ENCODE measurements around the gene POMGNT1.

POMGNT1 gene

DNA sequence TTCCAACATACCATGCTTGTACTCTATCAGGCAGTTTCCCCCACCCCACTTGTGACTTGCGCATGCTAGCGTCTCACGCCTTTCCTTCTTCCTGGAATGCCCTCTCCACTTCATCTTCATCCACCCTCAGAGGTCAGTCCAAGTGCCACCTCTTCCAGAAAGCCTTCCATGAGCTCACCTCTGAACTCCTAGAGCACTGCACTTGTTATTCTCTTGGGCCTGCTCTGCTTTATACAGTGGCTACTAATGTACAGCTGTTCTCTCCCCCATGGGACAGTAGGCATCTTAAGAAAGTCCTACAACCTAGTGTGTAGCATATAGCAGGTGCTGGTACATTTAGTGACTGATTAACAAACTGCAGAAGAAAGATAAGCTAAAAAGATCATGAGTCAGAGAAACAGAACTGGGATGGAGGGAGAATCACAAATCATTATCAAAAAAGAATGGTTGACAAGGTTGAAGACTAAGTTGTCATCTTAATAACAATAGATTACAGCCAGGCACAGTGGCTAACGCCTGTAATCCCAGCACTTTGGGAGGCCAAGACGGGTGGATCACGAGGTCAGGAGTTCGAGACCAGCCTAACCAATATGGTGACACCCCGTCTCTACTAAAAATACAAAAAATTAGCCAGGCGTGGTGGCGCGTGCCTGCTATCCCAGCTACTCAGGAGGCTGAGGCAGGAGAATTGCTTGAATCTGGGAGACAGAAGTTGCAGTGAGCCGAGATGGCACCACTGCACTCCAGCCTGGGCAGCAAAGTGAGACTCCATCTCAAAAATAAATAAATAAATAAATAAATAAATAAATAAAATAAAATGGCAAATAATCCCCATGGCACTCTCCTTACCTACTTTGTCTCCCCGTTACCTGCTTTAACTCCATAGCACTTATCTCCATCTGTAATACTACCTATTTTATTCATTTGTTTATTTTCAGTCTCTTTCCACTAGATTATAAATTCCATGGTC is 39.6 kb downstream of the POMGNT1 start:
- Histone ChIP-seq H3K4me3 (ENCODE audit: low read length) (no peak overlapping the region), H3K79me2 (ENCODE audit: low read length) (no peaks in the 10 kb centered on the region), H3K27ac (ENCODE audit: low read length) (no peak overlapping the region), H3K27me3 (ENCODE audit: low read depth, low read length) (0 out of 2 replicates have a peak, but pooled peaks cover 4% of the 10 kb centered on the region), H3K9ac (ENCODE audit: low read length) (no peak overlapping the region), H4K20me1 (ENCODE audit: insufficient read depth, low read length) (no peaks in the 10 kb centered on the region), H3K4me1 (ENCODE audit: low read length) (no peaks in the 10 kb centered on the region; the same call in 1 of the 2 replicates), H2AFZ (ENCODE audit: low read depth, low read length) (no peak overlapping the region), H3K9me3 (ENCODE audit: insufficient read depth, low read length) (no peaks in the 10 kb centered on the region), H3K4me2 (ENCODE audit: low read length) (no peak overlapping the region), H3K36me3 (replicated peaks; ENCODE audit: low read depth, low read length) (no peaks in the 10 kb centered on the region)
- TF ChIP-seq EZH2phosphoT487 (IDR thresholded peaks at IDR 0.05; ENCODE audit: low read depth) (no peak), CTCF (IDR thresholded peaks at IDR 0.05; ENCODE audit: low read depth, low read length) (no peak)

DNA sequence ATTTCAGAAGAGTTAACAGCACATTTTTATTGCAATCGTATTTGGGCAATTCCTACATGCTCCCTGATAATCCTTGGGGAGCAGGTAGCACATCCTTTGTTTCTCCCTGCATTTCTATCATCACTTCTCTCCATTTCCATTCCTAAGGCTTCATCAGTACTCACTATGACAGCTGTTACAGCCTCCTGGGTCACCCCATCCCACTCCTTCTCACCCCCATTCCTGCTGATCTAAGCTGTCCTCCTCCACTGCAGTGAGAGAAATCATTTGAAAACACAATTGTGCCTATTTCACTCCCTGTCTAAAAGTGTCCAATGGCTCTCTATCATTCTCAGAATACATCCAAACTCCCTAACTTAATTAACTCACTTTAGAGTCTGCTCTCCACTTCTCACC is 40.3 kb downstream of the POMGNT1 start:
- Histone ChIP-seq H3K36me3 (replicated peaks; ENCODE audit: low read depth, low read length) (no peaks in the 10 kb centered on the region), H3K4me2 (ENCODE audit: low read length) (no peak overlapping the region), H3K4me3 (ENCODE audit: low read length) (no peak overlapping the region), H4K20me1 (ENCODE audit: insufficient read depth, low read length) (no peaks in the 10 kb centered on the region), H3K9ac (ENCODE audit: low read length) (no peak overlapping the region), H3K79me2 (ENCODE audit: low read length) (no peaks in the 10 kb centered on the region), H2AFZ (ENCODE audit: low read depth, low read length) (no peak overlapping the region), H3K9me3 (ENCODE audit: insufficient read depth, low read length) (no peaks in the 10 kb centered on the region), H3K27me3 (ENCODE audit: low read depth, low read length) (no peaks in the 10 kb centered on the region), H3K27ac (ENCODE audit: low read length) (no peak overlapping the region), H3K4me1 (ENCODE audit: low read length) (no peaks in the 10 kb centered on the region; the same call in 1 of the 2 replicates)
- TF ChIP-seq CTCF (IDR thresholded peaks at IDR 0.05; ENCODE audit: low read depth, low read length) (no peak), EZH2phosphoT487 (IDR thresholded peaks at IDR 0.05; ENCODE audit: low read depth) (no peak)

GRCh38 chr1:46153732-46154131 is 44.5 kb downstream of the POMGNT1 start:
- H3K4me2 ChIP-seq (ENCODE audit: low read length): no peak overlapping the region
- TF ChIP-seq CTCF (IDR thresholded peaks at IDR 0.05; ENCODE audit: low read depth, low read length): no peak
- no peak for TF ChIP-seq EZH2phosphoT487 (IDR thresholded peaks at IDR 0.05; ENCODE audit: low read depth)

DNA sequence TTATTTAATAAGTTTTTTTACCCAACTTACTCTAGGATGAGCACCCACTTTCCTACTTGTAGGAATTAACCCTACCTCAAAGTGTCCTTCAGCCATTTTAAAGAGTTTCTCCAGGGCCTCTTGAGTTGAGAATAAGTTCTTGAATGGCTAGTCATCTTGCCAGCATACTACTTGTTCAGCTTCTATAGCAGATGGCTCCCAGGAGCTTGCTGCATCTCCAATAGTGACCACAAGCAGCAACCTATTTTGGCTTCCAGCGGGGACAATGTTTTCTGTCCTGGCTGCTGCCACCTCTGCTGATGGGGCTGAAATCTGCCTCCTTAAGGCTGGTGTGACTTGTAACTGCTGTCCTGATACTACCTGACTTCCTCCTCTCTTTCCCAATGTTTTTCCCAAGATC is 45.0 kb downstream of the POMGNT1 start:
- Histone ChIP-seq H3K9me3 (ENCODE audit: insufficient read depth, low read length) (no peaks in the 10 kb centered on the region), H3K36me3 (replicated peaks; ENCODE audit: low read depth, low read length) (no peaks in the 10 kb centered on the region)

More at GRCh38 chr1:46153732-46154131, 44.5 kb downstream of the POMGNT1 start:
- Histone ChIP-seq H3K9ac (ENCODE audit: low read length) (no peak overlapping the region), H3K36me3 (replicated peaks; ENCODE audit: low read depth, low read length) (no peaks in the 10 kb centered on the region), H3K9me3 (ENCODE audit: insufficient read depth, low read length) (no peaks in the 10 kb centered on the region), H3K4me3 (ENCODE audit: low read length) (no peak overlapping the region), H3K79me2 (ENCODE audit: low read length) (no peaks in the 10 kb centered on the region), H3K4me1 (ENCODE audit: low read length) (no peaks in the 10 kb centered on the region; the same call in 1 of the 2 replicates), H3K27me3 (ENCODE audit: low read depth, low read length) (no peaks in the 10 kb centered on the region), H3K27ac (ENCODE audit: low read length) (no peak overlapping the region), H4K20me1 (ENCODE audit: insufficient read depth, low read length) (no peaks in the 10 kb centered on the region), H2AFZ (ENCODE audit: low read depth, low read length) (no peak overlapping the region)

More for the DNA sequence above, 45.0 kb downstream of the POMGNT1 start:
- no peak for TF ChIP-seq CTCF (IDR thresholded peaks at IDR 0.05; ENCODE audit: low read depth, low read length)
- TF ChIP-seq EZH2phosphoT487 (IDR thresholded peaks at IDR 0.05; ENCODE audit: low read depth): no peak
- Histone ChIP-seq H3K27me3 (ENCODE audit: low read depth, low read length) (no peaks in the 10 kb centered on the region), H3K79me2 (ENCODE audit: low read length) (no peaks in the 10 kb centered on the region), H3K4me3 (ENCODE audit: low read length) (no peak overlapping the region), H2AFZ (ENCODE audit: low read depth, low read length) (no peak overlapping the region), H3K4me1 (ENCODE audit: low read length) (no peaks in the 10 kb centered on the region; the same call in 1 of the 2 replicates), H3K4me2 (ENCODE audit: low read length) (no peak overlapping the region), H3K27ac (ENCODE audit: low read length) (no peak overlapping the region), H4K20me1 (ENCODE audit: insufficient read depth, low read length) (no peaks in the 10 kb centered on the region), H3K9ac (ENCODE audit: low read length) (no peak overlapping the region)
